Retinal pigment epithelial cell (primary cell): ENCODE data around the gene RFNG.

Experiments used
- DNase-seq: peaks from one replicate; pipeline ENCODE4 v3.0.0-alpha.2; 2010; ENCODE audit warnings: low read depth
- H3K4me3 ChIP-seq: 2 replicates; pipeline ENCODE4 v1.5.1; 2011; ENCODE audit warnings: mild to moderate bottlenecking, low read length, control low read depth, moderate library complexity
- TF ChIP-seq, protein P1 (sequence below): conservative IDR thresholded peaks from 2 replicates; pipeline ENCODE4 v1.5.1; 2011; ENCODE audit warnings: low read depth, low read length, control low read depth, inconsistent platforms

Gene RFNG

GRCh38 chr17:82014971-82015310 lies 36.7 kb downstream of the RFNG start:
- DNase-seq = no peak
- H3K4me3 ChIP-seq = no peak overlapping the region
- TF ChIP-seq, protein P1, sequence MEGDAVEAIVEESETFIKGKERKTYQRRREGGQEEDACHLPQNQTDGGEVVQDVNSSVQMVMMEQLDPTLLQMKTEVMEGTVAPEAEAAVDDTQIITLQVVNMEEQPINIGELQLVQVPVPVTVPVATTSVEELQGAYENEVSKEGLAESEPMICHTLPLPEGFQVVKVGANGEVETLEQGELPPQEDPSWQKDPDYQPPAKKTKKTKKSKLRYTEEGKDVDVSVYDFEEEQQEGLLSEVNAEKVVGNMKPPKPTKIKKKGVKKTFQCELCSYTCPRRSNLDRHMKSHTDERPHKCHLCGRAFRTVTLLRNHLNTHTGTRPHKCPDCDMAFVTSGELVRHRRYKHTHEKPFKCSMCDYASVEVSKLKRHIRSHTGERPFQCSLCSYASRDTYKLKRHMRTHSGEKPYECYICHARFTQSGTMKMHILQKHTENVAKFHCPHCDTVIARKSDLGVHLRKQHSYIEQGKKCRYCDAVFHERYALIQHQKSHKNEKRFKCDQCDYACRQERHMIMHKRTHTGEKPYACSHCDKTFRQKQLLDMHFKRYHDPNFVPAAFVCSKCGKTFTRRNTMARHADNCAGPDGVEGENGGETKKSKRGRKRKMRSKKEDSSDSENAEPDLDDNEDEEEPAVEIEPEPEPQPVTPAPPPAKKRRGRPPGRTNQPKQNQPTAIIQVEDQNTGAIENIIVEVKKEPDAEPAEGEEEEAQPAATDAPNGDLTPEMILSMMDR = no peak

GRCh38 chr17:82014432-82014831 lies 37.2 kb downstream of the RFNG start:
- H3K4me3 ChIP-seq = no peak overlapping the region
- DNase-seq = no peak
- TF ChIP-seq, protein P1 = no peak

DNA sequence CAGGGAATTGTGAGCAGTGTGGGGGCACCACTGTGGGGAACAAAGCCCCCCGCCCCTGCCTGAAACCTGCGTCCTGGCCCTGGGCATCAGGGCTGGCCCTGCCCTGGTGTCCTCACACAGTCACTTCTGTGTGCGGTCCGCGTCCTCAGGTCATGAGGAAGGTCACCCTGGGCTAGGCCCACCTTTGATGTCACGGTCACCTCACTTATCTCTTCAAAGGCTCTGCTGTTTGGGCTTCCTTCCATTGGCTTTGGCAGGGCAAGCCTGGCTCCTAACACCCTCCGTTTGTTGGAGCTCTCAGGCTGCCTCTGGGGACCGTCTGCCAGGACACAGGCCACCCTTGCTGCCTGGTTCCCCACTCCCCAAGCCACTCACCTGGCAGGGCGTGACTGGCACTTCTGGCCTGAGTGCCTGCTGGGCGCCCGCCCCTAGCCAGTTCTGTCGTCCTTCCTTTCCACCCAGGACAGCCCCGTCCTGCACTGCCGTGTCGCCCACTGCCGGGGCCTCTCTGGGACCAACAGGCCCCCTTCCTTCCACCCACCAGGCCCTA lies 37.8 kb downstream of the RFNG start:
- no peak for DNase-seq
- H3K4me3 ChIP-seq = no peak overlapping the region
- TF ChIP-seq, protein P1 = no peak

DNA sequence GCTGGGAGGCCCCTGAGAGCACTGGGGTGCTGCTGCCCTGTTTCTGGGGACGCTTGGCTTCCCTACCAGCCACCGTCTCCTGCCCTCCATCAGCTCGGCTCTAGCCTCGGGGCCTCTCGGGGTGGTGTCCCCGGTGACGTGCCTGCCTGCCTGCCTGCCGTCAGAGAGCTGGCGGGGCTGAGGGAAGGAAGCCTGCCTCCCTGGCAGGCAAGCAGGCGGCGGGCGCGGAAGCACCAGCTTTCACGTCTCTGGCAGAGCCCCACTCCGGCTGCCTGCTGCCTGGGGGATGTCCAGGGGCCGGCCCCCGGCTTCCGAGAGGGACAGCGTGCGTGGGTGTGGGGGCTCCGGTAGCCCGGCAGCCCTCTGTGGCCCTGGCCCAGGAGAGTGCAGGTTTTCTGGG lies 38.3 kb downstream of the RFNG start:
- DNase-seq = no peak
- H3K4me3 ChIP-seq = no peak overlapping the region
- TF ChIP-seq, protein P1 = no peak

DNA sequence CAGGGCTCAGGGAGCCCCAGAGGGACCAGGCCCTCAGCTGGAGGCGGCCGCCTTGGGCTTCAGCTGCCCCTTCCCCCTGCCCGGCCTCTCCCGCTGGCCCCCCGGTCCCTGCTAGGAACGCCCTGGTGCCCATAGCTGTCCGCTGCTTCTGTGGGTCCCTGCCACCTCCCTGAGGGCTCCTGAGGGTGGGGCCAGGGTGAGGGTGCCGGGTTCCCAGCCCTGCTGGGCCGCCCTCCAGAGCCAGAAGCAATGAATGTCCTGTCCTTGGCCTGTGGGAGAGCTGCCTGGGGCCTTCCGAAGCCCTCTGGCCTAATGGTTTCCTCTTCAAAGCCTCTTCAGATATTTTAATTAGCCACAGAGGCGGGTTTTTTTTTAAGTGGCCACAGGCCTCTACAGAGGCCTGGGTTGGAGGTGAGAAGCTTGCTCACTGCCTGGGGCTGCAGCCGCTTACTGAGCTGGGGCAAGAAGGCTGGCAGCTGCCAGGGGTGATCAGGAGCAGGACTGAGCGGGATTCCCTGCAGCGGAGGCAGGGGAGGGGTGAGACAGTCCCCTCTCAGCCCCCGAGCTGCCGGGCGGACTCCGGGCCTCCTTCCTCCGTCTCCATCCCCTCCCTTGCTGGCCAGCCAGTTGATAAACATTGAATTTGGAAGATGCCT lies 38.8 kb downstream of the RFNG start:
- TF ChIP-seq, protein P1 = no peak
- DNase-seq = no peak
- no peak overlapping the region for H3K4me3 ChIP-seq

GRCh38 chr17:82012261-82012639 lies 39.4 kb downstream of the RFNG start:
- DNase-seq = no peak
- no peak overlapping the region for H3K4me3 ChIP-seq
- TF ChIP-seq, protein P1 = no peak

- TF ChIP-seq, protein P1 = no peak
- no peak overlapping the region for H3K4me3 ChIP-seq
- no peak for DNase-seq
Observed at GRCh38 chr17:82011617-82012187, 39.9 kb downstream of the RFNG start.
